GM11168 (cell line): ENCODE results near the gene ACTG2.
"Not testable (repeated sequence)": the region's sequence is repeated elsewhere in the genome, so short reads cannot be mapped to it uniquely, and the experiment has no call there.

Experiments
- in situ Hi-C: fragments of 300-500 bp; cut with MboI; formaldehyde crosslinking; loops from one replicate; pipeline ENCODE4 v1.12.0; 2022; ENCODE audit warnings: low sequenced_read_pairs; ENCODE audit not compliant: unreplicated experiment

Gene ACTG2

GRCh38 chr2:73892631-73893329 is at the start of gene ACTG2:
Gene ACTG2, plus strand, starts transcription at chr2:73893008. Its CDS starts 8,304 bp downstream, at chr2:73901312.
- in situ Hi-C loops: no loop called here

GRCh38 chr2:73844087-73844486 is 48.7 kb upstream of the ACTG2 start:
- in situ Hi-C loops: no loop called here

GRCh38 chr2:73850009-73850408 is 42.8 kb upstream of the ACTG2 start:
- in situ Hi-C loops: no loop called here

- in situ Hi-C loops: no loop called here
These were observed 41.5 kb upstream of the ACTG2 start for GRCh38 chr2:73851274-73851673.

GRCh38 chr2:73852020-73852419 is 40.8 kb upstream of the ACTG2 start:
- in situ Hi-C loops: no loop called here

GRCh38 chr2:73855526-73855925 is 37.3 kb upstream of the ACTG2 start:
- in situ Hi-C loops: no loop called here

GRCh38 chr2:73856214-73856613 is 36.6 kb upstream of the ACTG2 start:
- in situ Hi-C loops: no loop called here

GRCh38 chr2:73859721-73860586 is 32.9 kb upstream of the ACTG2 start:
- in situ Hi-C loops: no loop called here

GRCh38 chr2:73862987-73863386 is 29.8 kb upstream of the ACTG2 start:
- in situ Hi-C loops: no loop called here

GRCh38 chr2:73868204-73868978 is 24.4 kb upstream of the ACTG2 start:
- in situ Hi-C loops: no loop called here

- in situ Hi-C loops: no loop called here
These were observed 22.7 kb upstream of the ACTG2 start for GRCh38 chr2:73870084-73870483.

GRCh38 chr2:73877071-73877802 is 15.6 kb upstream of the ACTG2 start:
- in situ Hi-C loops: no loop called here

GRCh38 chr2:73877984-73878383 is 14.8 kb upstream of the ACTG2 start:
- in situ Hi-C loops: not testable (repeated sequence)

- in situ Hi-C loops: no loop called here
These were observed 7.4 kb upstream of the ACTG2 start for GRCh38 chr2:73885406-73885805.

- in situ Hi-C loops: no loop called here
These were observed 6.5 kb upstream of the ACTG2 start for GRCh38 chr2:73886357-73886756.

- in situ Hi-C loops: not testable (repeated sequence)
These were observed 5.0 kb upstream of the ACTG2 start for GRCh38 chr2:73887596-73888353.

GRCh38 chr2:73888388-73888787 is 4.4 kb upstream of the ACTG2 start:
- in situ Hi-C loops: no loop called here

GRCh38 chr2:73889206-73889605 is 3.6 kb upstream of the ACTG2 start:
- in situ Hi-C loops: no loop called here

GRCh38 chr2:73890301-73891092 is 2.3 kb upstream of the ACTG2 start:
- in situ Hi-C loops: no loop called here
